ENCODE measurements around the gene MICU1. TPM values are rescaled to one million over a fixed set of nuclear protein-coding genes. Genes with fewer than 3 reads are reported as not detected.

The MICU1 gene
- total RNA-seq, 3 donors from 2014 or later: 27.2 to 44.3 (median 33.9) TPM

- Histone ChIP-seq H3K36me3 (no peaks in the 10 kb centered on the region), H3K27me3 (no peaks in the 10 kb centered on the region), H3K27ac (peak overlapping the region; percentile 95 to 97), H3K9me3 (no peaks in the 10 kb centered on the region), H3K4me3 (peak overlapping the region in 1 of 3 donors; percentile 40), H3K4me1 (peaks cover 27 to 40% of the 10 kb centered on the region in 2 donors)
- peak in 1 of 2 donors; percentile 63 for DNase-seq (ENCODE audit: low spot score in 2 of 2)
- TF ChIP-seq CTCF (IDR thresholded peaks at IDR 0.05) (no peak), POLR2AphosphoS5 (IDR thresholded peaks at IDR 0.05) (no peak), POLR2A (IDR thresholded peaks at IDR 0.05) (no peak)
- intact Hi-C loops (cut with DNase I; ENCODE audit: low total_unique reads): loop anchor here (10.0 kb wide), 1 partner anchor 282 kb away; no protein-coding TSS in a partner anchor
These were observed 289.4 kb downstream of the MICU1 start for GRCh38 chr10:72336259-72337038.

DNA sequence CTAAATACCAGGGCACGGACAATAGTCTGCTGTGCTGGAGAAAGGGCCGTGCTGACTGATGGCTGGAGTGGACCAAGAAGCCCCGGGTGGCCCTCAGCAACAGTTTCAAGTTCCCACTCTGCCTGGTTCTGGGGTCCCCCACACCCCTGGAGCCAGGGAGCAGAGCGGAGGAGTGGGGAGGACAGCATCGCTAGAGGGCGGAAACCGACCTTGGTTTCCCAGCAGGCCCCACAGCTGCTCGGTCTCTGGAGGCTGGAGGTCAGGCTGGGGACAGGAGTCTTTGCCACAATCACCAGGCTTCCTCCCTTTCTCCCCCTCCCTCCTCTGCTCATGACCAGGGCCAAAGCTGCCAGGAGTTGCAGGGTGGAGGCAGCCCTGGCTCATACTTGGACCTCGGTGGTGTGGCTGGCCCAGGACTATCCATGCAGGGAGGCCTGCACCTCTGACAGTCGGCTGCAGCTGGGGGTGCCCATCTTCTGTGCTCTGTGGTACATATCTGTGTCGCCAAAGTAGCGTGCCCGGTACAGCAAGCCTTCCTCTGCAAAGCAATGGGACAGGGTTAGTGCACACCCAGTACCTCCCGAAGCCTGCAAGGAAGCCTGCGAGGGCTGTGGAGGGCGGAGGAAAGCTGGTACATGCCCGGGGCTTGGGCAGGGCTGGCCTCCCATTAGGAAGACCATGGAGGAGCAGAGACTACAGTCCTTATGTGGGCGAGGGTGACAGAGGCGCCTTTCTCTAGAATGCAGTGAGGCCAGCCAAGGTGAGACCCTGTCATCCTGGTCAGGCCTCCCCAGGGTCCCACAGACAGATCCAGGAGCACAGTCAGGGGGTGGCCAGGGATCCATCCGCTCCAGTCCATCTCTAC lies 290.3 kb downstream of the MICU1 start:
- Histone ChIP-seq H3K27ac (peak overlapping the region; percentile 95 to 97), H3K4me1 (peaks cover 27 to 46% of the 10 kb centered on the region in 2 donors), H3K9me3 (no peaks in the 10 kb centered on the region), H3K27me3 (no peaks in the 10 kb centered on the region), H3K36me3 (no peaks in the 10 kb centered on the region), H3K4me3 (peak overlapping the region in 1 of 3 donors; percentile 40)
- intact Hi-C loops (cut with DNase I; ENCODE audit: low total_unique reads): loop anchor here (10.0 kb wide), 1 partner anchor 281 kb away; no protein-coding TSS in a partner anchor
- TF ChIP-seq POLR2AphosphoS5 (IDR thresholded peaks at IDR 0.05): no peak
- no peak for TF ChIP-seq POLR2A (IDR thresholded peaks at IDR 0.05)
- TF ChIP-seq CTCF (IDR thresholded peaks at IDR 0.05): no peak
- DNase-seq (ENCODE audit: low spot score in 2 of 2): peak in 1 of 2 donors; percentile 78

DNA sequence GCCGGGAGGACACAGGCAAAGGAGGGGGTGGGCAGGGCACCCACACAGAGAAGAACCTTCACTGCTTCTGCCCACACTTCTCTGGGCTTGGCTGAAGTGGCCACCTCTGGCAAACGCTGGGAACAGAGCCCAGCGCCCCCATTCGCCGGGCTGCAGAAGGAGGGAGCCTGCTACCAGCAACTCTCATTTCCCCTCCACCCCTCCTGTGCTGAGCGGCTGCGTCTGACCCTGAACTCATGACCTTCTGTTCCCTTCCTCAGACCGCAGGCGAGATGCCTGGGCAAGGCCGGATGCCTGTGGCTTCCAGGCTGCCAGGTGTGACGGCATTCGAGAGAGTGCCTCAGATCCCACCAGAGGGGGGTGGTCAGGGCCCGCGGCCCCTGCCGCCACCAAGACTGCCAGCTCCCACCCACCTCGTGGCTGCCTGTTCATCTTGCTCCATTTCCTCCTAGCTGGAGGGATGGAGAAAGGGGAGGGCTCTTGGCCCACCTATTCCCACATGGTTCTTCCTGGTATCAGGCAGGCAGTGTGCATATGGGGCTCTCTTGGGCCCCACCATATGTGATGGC lies 291.0 kb downstream of the MICU1 start:
- intact Hi-C loops (cut with DNase I; ENCODE audit: low total_unique reads): loop anchor here (10.0 kb wide), 1 partner anchor 280 kb away; no protein-coding TSS in a partner anchor
- H3K27me3 ChIP-seq: no peaks in the 10 kb centered on the region
- peak overlapping the region in 2 of 3 donors; percentile 7 to 40 for H3K4me3 ChIP-seq
- H3K36me3 ChIP-seq: no peaks in the 10 kb centered on the region
- H3K9me3 ChIP-seq: no peaks in the 10 kb centered on the region
- peak; percentile 88 to 98 for DNase-seq (ENCODE audit: low spot score in 2 of 2)
- peak overlapping the region; percentile 95 to 97 for H3K27ac ChIP-seq
- no peak for TF ChIP-seq POLR2A (IDR thresholded peaks at IDR 0.05)
- peak; percentile 93 to 97 (median 94) for TF ChIP-seq POLR2AphosphoS5 (IDR thresholded peaks at IDR 0.05)
- H3K4me1 ChIP-seq: peaks cover 27 to 46% of the 10 kb centered on the region in 2 donors

- H3K9me3 ChIP-seq: no peaks in the 10 kb centered on the region
- peak overlapping the region in 2 of 3 donors; percentile 7 to 40 for H3K4me3 ChIP-seq
- DNase-seq (ENCODE audit: low spot score in 2 of 2): no peak
- intact Hi-C loops (cut with DNase I; ENCODE audit: low total_unique reads): loop anchor here (10.0 kb wide), 1 partner anchor 280 kb away; no protein-coding TSS in a partner anchor
- peak overlapping the region; percentile 95 to 97 for H3K27ac ChIP-seq
- TF ChIP-seq POLR2AphosphoS5 (IDR thresholded peaks at IDR 0.05) (no peak), POLR2A (IDR thresholded peaks at IDR 0.05) (no peak), CTCF (IDR thresholded peaks at IDR 0.05) (no peak)
- no peaks in the 10 kb centered on the region for H3K27me3 ChIP-seq
- peaks cover 27 to 46% of the 10 kb centered on the region in 2 donors for H3K4me1 ChIP-seq
- no peaks in the 10 kb centered on the region for H3K36me3 ChIP-seq
These were observed 291.6 kb downstream of the MICU1 start for GRCh38 chr10:72334196-72334824.
